ENCODE data around the gene MAN2C1. TPM values are rescaled to one million over a fixed set of nuclear protein-coding genes. Genes with fewer than 3 reads are reported as not detected.

MAN2C1 gene
- total and polyA plus RNA-seq, 11 donors, result 61.3 to 150 (median 111) TPM

GRCh38 chr15:75380773-75381172, 12.4 kb upstream of the MAN2C1 start:
- no peak overlapping the region for H3K27ac ChIP-seq
- intact Hi-C loops (cut with DNase I), result no loop called here
- no peak overlapping the region for H3K4me3 ChIP-seq
- H3K9me3 ChIP-seq, result no peaks in the 10 kb centered on the region
- peaks cover 3 to 100% (median 99%) of the 10 kb centered on the region in 9 donors for H3K36me3 ChIP-seq
- H3K27me3 ChIP-seq, result no peaks in the 10 kb centered on the region
- H3K4me1 ChIP-seq, result peaks cover 0 to 7% (median 0%) of the 10 kb centered on the region in 12 donors
- ATAC-seq (no peak), DNase-seq (no peak)
- WGBS, 4 donors, result 86 to 91% (median 88%) methylated on average over 4 of the region's 4 CpGs
- TF ChIP-seq, protein P1, sequence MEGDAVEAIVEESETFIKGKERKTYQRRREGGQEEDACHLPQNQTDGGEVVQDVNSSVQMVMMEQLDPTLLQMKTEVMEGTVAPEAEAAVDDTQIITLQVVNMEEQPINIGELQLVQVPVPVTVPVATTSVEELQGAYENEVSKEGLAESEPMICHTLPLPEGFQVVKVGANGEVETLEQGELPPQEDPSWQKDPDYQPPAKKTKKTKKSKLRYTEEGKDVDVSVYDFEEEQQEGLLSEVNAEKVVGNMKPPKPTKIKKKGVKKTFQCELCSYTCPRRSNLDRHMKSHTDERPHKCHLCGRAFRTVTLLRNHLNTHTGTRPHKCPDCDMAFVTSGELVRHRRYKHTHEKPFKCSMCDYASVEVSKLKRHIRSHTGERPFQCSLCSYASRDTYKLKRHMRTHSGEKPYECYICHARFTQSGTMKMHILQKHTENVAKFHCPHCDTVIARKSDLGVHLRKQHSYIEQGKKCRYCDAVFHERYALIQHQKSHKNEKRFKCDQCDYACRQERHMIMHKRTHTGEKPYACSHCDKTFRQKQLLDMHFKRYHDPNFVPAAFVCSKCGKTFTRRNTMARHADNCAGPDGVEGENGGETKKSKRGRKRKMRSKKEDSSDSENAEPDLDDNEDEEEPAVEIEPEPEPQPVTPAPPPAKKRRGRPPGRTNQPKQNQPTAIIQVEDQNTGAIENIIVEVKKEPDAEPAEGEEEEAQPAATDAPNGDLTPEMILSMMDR (IDR thresholded peaks at IDR 0.05), result no peak
- no peak for TF ChIP-seq POLR2A (IDR thresholded peaks at IDR 0.05)

DNA sequence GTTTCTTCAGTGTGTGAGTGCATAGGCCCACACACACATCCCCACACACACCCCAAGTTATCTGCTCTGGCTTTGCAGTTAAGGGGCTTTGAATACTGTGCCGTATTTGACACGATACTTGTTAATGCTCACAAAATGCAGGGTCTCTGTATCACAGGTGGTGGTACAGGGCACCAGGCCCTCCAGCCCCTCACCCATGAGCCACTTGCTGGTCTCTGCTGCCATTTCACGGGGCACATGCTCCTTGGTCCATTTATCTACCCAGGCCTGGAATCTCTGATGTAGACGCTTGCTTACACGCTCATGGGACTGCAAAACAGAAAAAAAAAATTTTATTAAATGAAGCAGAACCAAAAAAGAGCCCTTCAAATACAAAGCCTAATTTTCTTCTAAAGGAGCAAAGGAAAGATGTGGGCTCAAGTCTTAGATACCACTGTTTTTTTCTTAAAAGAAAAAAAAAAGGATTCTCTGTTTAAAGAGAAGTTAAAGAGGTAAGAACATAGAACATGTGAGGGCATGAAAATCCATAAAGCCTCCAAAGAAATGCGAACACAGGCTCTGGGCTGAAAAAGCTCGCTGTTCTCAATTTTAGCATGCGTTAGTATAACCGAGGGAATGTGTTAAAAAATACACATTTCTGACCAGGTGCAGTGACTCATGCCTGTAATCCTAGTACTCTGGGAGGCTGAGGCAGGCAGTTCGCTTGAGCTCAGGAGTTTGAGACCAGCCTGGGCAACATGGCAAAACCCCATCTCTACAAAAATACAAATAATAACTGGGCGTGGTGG, 3.7 kb upstream of the MAN2C1 start:
- no peak for ATAC-seq
- TF ChIP-seq, protein P1 (IDR thresholded peaks at IDR 0.05), result no peak
- TF ChIP-seq POLR2A (IDR thresholded peaks at IDR 0.05), result no peak
- H3K36me3 ChIP-seq, result peaks cover 0 to 77% (median 68%) of the 10 kb centered on the region in 9 donors

GRCh38 chr15:75371486-75371885, 3.1 kb upstream of the MAN2C1 start:
- intact Hi-C loops (cut with DNase I), result no loop called here
- Histone ChIP-seq H3K27ac (no peak overlapping the region), H3K4me3 (no peak overlapping the region), H3K27me3 (no peaks in the 10 kb centered on the region), H3K9me3 (no peaks in the 10 kb centered on the region), H3K4me1 (peaks cover 0 to 23% (median 16%) of the 10 kb centered on the region in 12 donors), H3K36me3 (peaks cover 0 to 77% (median 67%) of the 10 kb centered on the region in 9 donors)
- 71 to 93% (median 89%) methylated on average over 1 of the region's 1 CpG for WGBS, 4 donors
- no peak for ATAC-seq
- DNase-seq, result no peak
- TF ChIP-seq POLR2A (IDR thresholded peaks at IDR 0.05), result no peak
- TF ChIP-seq, protein P1 (IDR thresholded peaks at IDR 0.05), result no peak

More for the DNA sequence above, 3.7 kb upstream of the MAN2C1 start:
- H3K4me1 ChIP-seq, result peaks cover 0 to 23% (median 16%) of the 10 kb centered on the region in 12 donors
- no peaks in the 10 kb centered on the region for H3K9me3 ChIP-seq
- H3K27ac ChIP-seq, result no peak overlapping the region
- intact Hi-C loops (cut with DNase I), result no loop called here
- no peak for DNase-seq
- H3K4me3 ChIP-seq, result no peak overlapping the region
- H3K27me3 ChIP-seq, result no peaks in the 10 kb centered on the region
- WGBS, 4 donors, result 94 to 97% (median 96%) methylated on average over 11 of the region's 11 CpGs

- TF ChIP-seq, protein P1 (IDR thresholded peaks at IDR 0.05), result no peak
- no peak for TF ChIP-seq POLR2A (IDR thresholded peaks at IDR 0.05)
- WGBS, 4 donors, result 96 to 98% (median 97%) methylated on average over 7 of the region's 7 CpGs
- intact Hi-C loops (cut with DNase I), result loop anchor here in 8 of 10 donors (2.0 to 10.0 kb wide), 8 partner anchors 35 to 432 kb away; partner anchors contain the start of genes SIN3A (in 6 of the 8), IMP3 (in 1 of the 8) and SNX33 (in 1 of the 8)
- Histone ChIP-seq H3K27me3 (no peaks in the 10 kb centered on the region), H3K36me3 (peaks cover 0 to 77% (median 67%) of the 10 kb centered on the region in 9 donors), H3K4me1 (peaks cover 0 to 23% (median 16%) of the 10 kb centered on the region in 12 donors), H3K9me3 (no peaks in the 10 kb centered on the region), H3K27ac (peak overlapping the region in 4 of 12 donors; percentile 19 to 99 (median 98)), H3K4me3 (no peak overlapping the region)
- DNase-seq, result no peak
- no peak for ATAC-seq
Measured at GRCh38 chr15:75369897-75370581, 1.6 kb upstream of the MAN2C1 start.

Measured in heart left ventricle (tissue), 16 donors.